Measurements from ENCODE around the gene LY9.

- TF ChIP-seq, protein P1, sequence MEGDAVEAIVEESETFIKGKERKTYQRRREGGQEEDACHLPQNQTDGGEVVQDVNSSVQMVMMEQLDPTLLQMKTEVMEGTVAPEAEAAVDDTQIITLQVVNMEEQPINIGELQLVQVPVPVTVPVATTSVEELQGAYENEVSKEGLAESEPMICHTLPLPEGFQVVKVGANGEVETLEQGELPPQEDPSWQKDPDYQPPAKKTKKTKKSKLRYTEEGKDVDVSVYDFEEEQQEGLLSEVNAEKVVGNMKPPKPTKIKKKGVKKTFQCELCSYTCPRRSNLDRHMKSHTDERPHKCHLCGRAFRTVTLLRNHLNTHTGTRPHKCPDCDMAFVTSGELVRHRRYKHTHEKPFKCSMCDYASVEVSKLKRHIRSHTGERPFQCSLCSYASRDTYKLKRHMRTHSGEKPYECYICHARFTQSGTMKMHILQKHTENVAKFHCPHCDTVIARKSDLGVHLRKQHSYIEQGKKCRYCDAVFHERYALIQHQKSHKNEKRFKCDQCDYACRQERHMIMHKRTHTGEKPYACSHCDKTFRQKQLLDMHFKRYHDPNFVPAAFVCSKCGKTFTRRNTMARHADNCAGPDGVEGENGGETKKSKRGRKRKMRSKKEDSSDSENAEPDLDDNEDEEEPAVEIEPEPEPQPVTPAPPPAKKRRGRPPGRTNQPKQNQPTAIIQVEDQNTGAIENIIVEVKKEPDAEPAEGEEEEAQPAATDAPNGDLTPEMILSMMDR (conservative IDR thresholded peaks at IDR 0.05): no peak
- TF ChIP-seq ZFX (IDR thresholded peaks at IDR 0.05): no peak
Measured at GRCh38 chr1:160797861-160798273, 1.9 kb downstream of the LY9 start.

Measured in C4-2B (cell line).